ENCODE data around the gene APOD. TPM values are rescaled to one million over a fixed set of nuclear protein-coding genes. Genes with fewer than 3 reads are reported as not detected.
"Not testable (repeated sequence)": the region's sequence is repeated elsewhere in the genome, so short reads cannot be mapped to it uniquely, and the experiment has no call there.

Gene APOD
- total RNA-seq, 3 donors from 2014 or later: 651 to 2,224 (median 1,247) TPM

DNA sequence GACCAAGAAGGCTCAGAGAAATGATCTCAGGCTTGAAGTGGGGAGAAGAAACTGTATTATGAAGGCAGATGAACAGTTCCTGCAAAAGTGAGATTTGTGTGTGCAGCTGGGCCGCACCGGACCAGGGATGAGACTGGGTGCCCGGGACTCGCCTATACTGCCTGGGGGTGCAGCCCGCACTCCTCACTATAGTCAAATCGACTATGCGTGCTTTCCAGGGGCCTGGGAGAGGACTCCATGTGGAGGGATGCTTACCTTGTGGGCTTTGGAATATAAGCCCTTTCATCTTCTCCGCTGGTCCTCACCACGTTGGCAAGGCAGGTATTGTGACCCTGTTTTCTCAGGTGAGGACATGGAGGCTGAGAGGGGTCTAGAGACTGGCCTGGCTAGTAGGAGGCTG is 32.9 kb upstream of the APOD start:
- H3K9me3 ChIP-seq: no peaks in the 10 kb centered on the region
- H3K27ac ChIP-seq: no peak overlapping the region
- TF ChIP-seq POLR2AphosphoS5 (IDR thresholded peaks at IDR 0.05) (no peak), POLR2A (IDR thresholded peaks at IDR 0.05) (no peak)
- TF ChIP-seq, protein P1, sequence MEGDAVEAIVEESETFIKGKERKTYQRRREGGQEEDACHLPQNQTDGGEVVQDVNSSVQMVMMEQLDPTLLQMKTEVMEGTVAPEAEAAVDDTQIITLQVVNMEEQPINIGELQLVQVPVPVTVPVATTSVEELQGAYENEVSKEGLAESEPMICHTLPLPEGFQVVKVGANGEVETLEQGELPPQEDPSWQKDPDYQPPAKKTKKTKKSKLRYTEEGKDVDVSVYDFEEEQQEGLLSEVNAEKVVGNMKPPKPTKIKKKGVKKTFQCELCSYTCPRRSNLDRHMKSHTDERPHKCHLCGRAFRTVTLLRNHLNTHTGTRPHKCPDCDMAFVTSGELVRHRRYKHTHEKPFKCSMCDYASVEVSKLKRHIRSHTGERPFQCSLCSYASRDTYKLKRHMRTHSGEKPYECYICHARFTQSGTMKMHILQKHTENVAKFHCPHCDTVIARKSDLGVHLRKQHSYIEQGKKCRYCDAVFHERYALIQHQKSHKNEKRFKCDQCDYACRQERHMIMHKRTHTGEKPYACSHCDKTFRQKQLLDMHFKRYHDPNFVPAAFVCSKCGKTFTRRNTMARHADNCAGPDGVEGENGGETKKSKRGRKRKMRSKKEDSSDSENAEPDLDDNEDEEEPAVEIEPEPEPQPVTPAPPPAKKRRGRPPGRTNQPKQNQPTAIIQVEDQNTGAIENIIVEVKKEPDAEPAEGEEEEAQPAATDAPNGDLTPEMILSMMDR (IDR thresholded peaks at IDR 0.05): no peak
- intact Hi-C loops (cut with DNase I; ENCODE audit: low total_unique reads): no loop called here
- DNase-seq (ENCODE audit: low spot score in 2 of 2): no peak
- no peaks in the 10 kb centered on the region for H3K36me3 ChIP-seq
- H3K4me3 ChIP-seq: no peak overlapping the region
- no peaks in the 10 kb centered on the region for H3K4me1 ChIP-seq
- no peaks in the 10 kb centered on the region for H3K27me3 ChIP-seq

DNA sequence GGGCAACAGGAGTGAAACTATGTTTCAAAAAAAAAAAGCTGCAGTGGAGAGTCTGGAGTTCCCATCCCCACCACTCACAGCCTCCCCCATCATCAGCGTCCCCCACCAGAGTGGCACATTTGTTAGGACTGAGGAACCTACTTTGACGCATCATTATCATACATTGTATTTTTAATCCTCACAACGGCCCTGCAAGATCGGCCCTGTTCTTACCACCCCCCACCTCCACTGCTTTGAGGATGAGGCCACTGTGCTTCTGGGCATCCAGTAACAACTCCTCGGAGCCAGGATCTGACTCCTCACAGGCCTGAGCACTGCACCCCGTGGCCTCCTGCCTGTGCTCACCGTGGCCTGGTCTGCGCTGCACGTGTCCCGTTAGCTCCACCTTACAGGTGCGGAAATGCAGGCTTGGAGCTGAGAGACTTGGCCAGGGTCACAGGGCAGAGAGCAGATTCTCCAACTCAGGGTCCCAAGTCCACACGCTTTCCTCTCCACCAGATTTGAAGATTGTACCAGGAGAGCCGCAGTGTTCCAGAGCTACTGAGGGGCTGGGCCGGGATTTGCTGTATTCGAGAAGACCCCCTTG is 32.3 kb upstream of the APOD start:
- H3K36me3 ChIP-seq; DNase-seq (ENCODE audit: low spot score in 2 of 2); intact Hi-C loops (cut with DNase I; ENCODE audit: low total_unique reads); H3K4me1 ChIP-seq; H3K27me3 ChIP-seq; H3K9me3 ChIP-seq; H3K4me3 ChIP-seq; H3K27ac ChIP-seq: not testable (repeated sequence)

- H3K27ac ChIP-seq; H3K27me3 ChIP-seq; H3K4me3 ChIP-seq; H3K4me1 ChIP-seq; H3K9me3 ChIP-seq; DNase-seq (ENCODE audit: low spot score in 2 of 2); H3K36me3 ChIP-seq; intact Hi-C loops (cut with DNase I; ENCODE audit: low total_unique reads): not testable (repeated sequence)
Measured at GRCh38 chr3:195614672-195615504, 31.1 kb upstream of the APOD start.

DNA sequence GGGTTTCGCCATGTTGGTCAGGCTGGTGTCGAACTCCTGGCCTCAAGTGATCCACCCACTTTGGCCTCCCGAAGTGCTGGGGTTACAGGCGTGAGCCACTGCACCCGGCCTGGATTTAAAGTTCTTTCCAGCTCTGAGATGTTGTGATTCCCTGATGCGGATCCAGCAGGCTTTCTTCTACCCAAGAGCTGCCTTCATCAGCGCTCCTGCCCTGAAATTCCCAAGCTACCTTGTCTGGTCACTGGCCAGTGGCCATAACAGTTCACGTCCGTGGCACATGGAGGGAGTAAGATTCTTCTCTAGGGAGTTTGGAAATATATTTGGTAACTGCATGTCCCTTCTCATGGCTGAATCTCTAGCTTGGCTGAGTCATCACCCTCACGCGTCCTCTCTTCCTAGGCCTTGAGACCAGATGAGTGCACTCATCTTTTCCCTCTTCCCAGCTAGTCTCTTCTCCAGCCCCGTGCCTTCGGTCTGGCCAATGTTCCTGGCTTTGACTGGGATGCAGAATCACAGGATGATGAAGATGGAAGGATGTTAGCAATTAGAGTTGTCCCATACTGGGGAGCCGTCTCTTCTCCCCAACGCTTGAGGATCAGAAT is 29.8 kb upstream of the APOD start:
- Histone ChIP-seq H3K36me3 (no peaks in the 10 kb centered on the region), H3K4me1 (no peaks in the 10 kb centered on the region), H3K27ac (peak overlapping the region in 1 of 2 donors; percentile 88), H3K27me3 (no peaks in the 10 kb centered on the region), H3K9me3 (no peaks in the 10 kb centered on the region), H3K4me3 (no peak overlapping the region)
- TF ChIP-seq, protein P1 (IDR thresholded peaks at IDR 0.05): no peak
- intact Hi-C loops (cut with DNase I; ENCODE audit: low total_unique reads): no loop called here
- no peak for DNase-seq (ENCODE audit: low spot score in 2 of 2)

DNA sequence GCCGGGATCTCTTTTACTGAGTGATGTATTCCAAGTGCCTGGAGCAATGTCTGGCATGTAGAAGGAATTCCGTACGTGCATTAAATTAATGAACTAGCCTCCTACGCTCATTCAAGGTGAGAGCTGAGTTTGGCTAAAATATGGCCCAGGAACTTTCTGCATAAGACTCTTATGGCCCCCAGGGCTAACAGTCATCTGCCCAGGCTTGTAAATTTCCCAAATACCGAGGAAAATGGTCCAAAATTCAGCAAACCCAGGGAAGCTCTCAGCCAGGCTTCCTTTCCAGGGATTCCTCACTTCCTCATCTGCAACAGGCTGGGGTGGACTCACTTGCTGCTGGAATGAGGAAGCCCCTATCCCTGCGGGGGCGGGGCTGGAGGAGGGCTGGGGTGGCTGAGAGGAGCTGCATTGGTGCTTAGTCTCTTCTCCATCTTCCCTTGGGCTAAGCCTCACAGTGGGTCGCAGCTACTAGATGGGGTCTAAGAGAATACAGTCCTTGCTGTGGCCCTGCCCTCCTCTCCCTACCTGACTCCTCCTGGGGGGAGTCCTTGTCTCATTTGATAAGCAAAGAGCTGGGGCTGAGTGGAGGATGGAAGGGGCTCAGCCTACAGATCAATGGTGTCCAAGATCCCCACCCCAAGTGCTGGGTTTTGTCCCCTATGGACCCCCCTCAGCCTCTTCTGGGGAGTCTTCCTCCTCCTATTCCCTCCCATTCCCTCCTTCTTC is 28.5 kb upstream of the APOD start:
- H3K4me3 ChIP-seq: peak overlapping the region in 1 of 3 donors; percentile 28
- H3K36me3 ChIP-seq: no peaks in the 10 kb centered on the region
- peak overlapping the region; percentile 82 to 88 for H3K27ac ChIP-seq
- TF ChIP-seq POLR2A (IDR thresholded peaks at IDR 0.05) (no peak), POLR2AphosphoS5 (IDR thresholded peaks at IDR 0.05) (peak in 2 of 3 donors; percentile 9 to 16)
- TF ChIP-seq, protein P1 (IDR thresholded peaks at IDR 0.05): no peak
- intact Hi-C loops (cut with DNase I; ENCODE audit: low total_unique reads): no loop called here
- no peaks in the 10 kb centered on the region for H3K27me3 ChIP-seq
- DNase-seq (ENCODE audit: low spot score in 2 of 2): peak in 1 of 2 donors; percentile 79
- no peaks in the 10 kb centered on the region for H3K4me1 ChIP-seq
- no peaks in the 10 kb centered on the region for H3K9me3 ChIP-seq
